HG03558 (cell line): ENCODE measurements around the gene CWC15.
"Not testable (repeated sequence)": the region's sequence is repeated elsewhere in the genome, so short reads cannot be mapped to it uniquely, and the experiment has no call there.

Experiments
- ATAC-seq: cut with Tn5 transposase; IDR thresholded peaks from one replicate; pipeline ENCODE4 v1.9.1; 2021; ENCODE audit warnings: moderate number of reproducible peaks; ENCODE audit not compliant: unreplicated experiment; ENCODE audit errors: extremely low read depth

Gene CWC15

DNA sequence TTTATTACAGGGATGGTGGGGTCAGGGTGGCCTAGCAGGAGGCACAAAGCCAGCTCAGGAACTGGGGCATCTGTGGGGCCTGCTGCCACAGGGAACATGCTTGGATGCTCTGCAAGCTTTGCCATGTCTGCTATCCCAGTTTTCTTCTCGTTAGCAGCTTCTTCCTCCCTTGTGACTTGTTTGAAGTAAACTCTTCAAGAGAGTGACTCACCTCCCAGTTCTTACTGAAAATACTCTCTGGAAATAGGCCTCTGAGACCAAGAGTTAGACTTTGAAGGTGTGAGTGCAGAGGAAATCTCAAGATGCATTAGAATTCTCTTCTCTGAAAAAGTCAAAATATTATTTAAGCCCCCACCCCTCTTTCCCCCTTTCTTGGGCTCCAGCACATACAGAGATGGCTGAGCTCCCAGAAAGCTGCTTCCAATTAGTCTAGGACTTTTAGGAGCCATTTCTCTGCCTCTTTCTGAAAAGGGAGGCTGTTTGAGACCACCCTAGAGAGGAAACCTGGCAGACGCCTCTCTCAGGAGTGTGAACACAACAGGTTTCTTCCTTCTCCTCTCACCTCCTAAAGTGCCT is 15.1 kb downstream of the CWC15 start:
- no peak for ATAC-seq

GRCh38 chr11:94956963-94957362 is 16.4 kb downstream of the CWC15 start:
- no peak for ATAC-seq

DNA sequence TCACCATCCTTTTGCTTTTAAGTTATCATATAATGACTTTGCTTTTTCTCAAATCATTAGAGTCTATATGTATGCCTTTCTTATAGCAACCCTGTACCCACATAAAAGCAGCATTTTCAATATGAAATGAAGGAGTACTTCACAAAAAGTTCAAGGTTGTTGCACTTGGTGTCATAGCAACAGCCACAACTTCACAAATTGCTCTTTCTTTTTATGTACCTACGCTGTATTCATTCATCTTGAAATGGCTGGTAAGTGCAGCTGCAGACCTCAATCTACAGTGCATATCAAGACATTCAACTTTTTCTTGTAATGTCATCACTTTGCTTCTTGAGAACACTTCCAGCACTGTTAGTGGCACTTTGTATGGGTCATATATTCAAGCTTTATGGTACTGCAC is 18.6 kb downstream of the CWC15 start:
- ATAC-seq = no peak

GRCh38 chr11:94948070-94948617 is 25.2 kb downstream of the CWC15 start:
- ATAC-seq = no peak

DNA sequence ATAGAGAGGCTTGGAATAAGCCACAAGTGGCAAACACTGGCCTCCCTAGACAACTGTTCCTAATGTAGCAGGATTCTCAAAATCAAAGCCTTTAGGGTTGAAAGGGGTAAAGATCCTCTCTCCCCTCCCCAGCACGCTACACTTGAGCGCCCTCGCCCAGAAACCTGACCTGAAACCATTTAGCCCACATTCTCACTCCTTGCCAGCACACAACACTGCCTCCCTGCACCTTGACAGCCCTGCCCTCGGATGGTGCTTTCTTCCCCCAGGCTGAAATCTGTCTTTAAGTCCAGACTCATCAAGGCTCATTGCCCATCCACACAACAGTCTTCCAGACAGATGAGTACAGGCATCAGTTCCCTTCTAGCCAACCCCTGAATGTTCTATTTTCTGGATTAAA is 26.5 kb downstream of the CWC15 start:
- ATAC-seq = no peak

DNA sequence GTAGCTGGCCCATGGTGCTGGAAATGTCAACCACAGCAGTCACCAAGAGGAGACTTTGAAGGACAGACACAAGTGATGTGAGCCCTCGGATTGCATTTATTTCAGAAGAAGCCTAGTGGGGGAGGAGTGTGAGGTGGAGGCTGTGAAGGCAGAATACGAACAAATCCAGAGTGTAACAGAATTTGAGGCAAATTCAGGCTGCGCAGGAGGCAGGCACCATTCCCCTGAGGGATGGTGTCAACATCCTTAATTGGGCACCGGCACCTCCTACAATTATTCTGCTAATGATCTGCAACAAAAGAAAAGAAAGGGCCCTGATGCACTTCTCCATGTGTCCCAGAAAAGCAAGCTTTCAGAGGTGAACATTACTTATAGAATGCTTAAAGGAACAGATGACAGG is 32.2 kb downstream of the CWC15 start:
- no peak for ATAC-seq

- ATAC-seq = no peak
Observed at GRCh38 chr11:94939346-94939745, 34.0 kb downstream of the CWC15 start.

DNA sequence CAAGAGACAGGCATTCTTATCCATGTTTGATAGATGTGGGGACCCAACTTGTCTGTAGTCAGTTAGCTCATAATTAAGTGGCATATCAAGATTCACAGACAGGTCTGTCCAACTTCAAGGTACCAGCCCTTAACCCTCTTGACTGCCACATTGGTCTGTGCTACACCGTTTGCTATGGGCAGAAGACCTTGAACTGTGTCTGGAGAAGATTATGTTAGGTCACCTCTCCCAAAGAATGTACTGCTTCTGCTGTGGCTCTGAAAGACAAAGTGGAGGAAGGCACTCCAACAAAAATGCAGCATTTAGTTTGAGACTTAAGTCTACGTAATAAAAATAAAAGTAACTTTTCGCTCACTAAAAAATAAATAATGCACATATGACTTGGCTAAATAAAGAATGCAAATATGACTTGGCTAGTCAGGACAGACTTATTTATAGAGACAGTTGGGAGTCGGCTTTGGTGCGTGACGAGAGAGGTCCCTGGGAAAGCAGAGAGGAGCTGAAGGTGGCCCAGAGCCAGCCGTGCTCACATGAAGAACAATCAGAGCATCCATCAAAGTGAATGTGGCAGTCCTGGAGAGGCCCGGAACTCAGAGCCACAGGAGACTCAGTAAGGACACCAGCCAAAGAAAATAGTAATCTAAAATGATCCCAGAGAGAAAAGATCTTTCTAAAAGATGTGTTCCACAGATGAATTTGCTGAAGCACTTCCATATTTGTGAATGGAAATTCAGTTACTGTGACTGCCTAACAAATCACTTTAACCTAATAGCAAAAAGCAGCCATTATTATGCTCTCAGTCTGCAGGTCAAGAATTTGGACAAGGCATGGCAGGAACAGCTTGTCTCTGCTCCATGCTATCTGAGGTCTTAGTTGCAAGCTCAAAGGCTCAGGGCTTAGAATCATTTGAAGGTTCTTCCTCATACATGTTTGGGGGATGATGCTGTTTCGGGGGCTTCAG is 35.0 kb downstream of the CWC15 start:
- no peak for ATAC-seq

GRCh38 chr11:94934846-94935245 is 38.5 kb downstream of the CWC15 start:
- no peak for ATAC-seq

- no peak for ATAC-seq
Observed at GRCh38 chr11:94934362-94934761, 39.0 kb downstream of the CWC15 start.

DNA sequence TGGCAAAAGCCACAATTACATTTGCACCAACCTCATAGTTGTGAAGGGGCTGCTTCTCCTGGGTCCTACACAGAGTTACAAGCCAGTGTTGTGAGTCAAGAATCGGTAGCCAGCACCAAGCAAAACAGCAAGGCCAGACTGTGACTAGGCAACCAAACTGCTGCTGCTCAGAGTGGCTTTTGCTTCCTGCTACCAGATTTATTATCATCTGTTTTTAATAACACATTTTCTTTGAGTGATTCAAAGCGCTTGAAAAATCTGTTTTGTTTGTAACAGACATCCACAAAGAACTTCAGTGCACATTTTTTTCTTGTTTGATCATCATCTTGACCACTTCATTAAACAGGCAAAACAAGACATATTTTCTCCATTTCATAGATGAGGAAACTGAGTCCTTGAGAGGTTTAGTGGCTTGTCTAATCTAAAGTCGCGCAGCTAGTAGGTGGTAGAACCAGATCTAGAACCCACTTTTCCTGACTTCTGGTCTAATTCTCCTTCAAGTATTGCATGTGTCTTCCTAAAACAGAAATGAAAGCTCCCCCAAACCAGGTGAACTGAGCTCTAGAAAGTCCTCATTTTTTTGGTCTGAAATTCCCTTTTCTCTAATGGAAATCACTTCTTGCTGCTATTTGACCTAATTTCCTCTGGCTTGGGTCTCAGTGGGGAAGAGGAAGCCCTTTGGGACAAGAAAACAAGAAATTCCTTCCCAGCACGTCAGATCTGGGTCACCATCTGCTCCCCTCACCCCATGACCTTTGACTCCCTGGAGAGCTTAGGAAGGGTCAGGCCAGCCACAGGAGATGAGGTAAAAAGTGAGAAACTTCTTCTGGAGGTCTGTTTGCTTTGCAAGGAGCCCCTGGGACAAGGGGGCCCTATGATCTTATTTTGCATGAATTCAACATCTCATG is 39.9 kb downstream of the CWC15 start:
- ATAC-seq = no peak

DNA sequence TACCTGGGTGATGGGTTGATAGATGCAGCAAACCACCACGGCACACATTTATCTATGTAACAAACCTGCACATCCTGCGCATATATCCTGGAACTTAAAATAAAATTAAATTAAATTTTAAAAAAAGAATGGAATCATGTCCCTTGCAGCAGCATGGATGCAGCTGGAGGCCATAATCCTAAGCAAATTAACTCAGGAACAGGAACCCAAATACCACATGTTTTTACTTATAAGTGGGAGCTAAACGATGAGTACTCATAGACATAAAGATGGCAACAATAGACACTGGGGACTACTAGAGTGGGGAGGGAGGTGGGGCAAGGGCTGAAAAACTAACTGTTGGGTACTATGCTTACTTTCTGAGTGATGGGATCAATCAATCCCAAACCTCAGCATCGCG is 40.9 kb downstream of the CWC15 start:
- ATAC-seq = no peak

DNA sequence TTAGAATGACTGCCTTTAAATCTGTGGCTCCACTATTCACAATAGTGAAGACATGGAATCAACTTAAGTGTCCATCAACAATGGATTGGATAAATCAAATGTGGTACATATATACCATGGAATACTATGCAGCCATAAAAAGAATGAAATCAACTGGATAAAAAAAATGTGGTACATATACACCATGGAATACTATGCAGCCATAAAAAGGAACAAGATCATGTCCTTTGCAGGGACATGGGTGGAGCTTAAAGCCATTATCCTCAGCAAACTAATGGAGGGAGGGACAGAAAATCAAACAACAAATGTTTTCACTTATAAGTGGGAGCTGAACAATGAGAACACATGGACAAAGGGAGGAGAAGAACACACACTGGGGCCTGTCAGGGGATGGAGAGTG is 41.3 kb downstream of the CWC15 start:
- ATAC-seq = not testable (repeated sequence)

- ATAC-seq = no peak
Observed at GRCh38 chr11:94928117-94928990, 45.0 kb downstream of the CWC15 start.

DNA sequence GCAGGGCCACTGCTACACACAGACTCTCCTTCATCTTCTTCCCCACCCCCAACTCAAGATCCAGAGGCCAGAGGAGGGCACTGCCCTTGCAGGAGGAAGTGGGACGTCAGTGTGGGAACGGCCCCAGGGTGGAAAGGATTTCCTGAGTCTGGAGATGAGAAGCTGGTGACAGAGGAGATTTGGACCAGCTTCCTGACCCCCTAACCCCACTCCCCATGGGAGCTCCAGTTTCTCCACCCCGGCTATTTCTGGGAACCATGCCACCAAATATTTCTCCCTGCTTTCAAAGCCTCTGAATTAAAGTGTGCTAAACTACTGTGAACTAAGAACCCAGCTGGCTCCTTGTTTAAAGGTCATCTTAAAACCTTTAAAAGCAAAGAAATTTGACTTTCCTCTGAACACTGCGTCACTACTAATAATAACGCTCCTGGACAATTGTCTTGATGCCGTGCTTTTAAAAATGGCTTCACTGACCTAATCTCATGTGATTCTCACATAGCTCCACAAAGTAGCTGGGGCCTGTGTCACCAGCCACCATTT is 46.6 kb downstream of the CWC15 start:
- ATAC-seq = no peak

DNA sequence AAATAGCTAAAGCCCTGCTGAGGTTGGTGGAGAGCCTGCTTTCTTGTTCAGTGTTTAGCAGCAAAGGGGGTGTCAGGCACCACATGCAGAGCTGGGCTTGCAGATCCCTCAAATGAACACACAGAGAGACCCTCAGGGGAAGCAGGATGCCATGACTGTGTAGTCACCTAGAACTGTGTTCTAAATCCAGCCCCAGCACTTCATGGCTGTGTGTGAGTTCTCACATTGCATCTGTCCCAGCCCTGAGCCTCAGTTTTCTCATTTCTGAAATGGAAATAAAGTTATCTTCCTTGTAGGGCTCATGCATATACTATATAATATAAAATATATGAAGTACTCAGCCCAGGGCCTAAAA is 47.1 kb downstream of the CWC15 start:
- no peak for ATAC-seq

- peak; percentile 38 for ATAC-seq
Observed at GRCh38 chr11:94925422-94926270, 47.7 kb downstream of the CWC15 start.

DNA sequence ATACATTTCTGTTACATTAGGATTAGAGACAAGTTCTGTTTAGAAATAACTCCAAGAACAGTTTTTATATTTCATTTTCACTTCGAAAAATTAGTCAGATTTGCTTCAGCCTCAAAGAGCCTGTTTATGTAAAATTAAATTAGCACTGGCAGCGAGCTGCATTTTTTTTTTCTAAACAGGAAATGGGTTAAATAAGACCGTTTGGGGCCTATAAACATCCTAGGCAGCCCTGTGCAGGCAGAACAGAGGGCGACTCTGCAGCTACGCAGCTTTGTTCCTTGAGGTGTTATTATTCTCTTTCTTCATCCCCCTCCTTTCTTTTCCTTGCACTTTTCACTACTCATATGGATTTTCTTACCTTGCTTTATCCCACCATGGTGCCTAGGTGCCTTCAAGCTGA is 48.7 kb downstream of the CWC15 start:
- no peak for ATAC-seq
